Activated CD4-positive, alpha-beta T cell treated with anti-CD3 and anti-CD28 coated beads for 24 hours (primary cell): ENCODE results near the gene ZFP92.

ENCODE experiments used
- DNase-seq, 2 donors: peaks; one replicate each; pipeline ENCODE4 v3.0.0-alpha.2; 2020; ENCODE audit warnings: low read depth in 2 of 2

The ZFP92 gene

GRCh38 chrX:153455571-153455970 is 44.3 kb downstream of the ZFP92 start:
- DNase-seq, result no peak

- no peak for DNase-seq
These were observed 44.9 kb downstream of the ZFP92 start for GRCh38 chrX:153456161-153456560.

GRCh38 chrX:153456704-153457103 is 45.4 kb downstream of the ZFP92 start:
- DNase-seq, result no peak

- no peak for DNase-seq
These were observed 46.0 kb downstream of the ZFP92 start for GRCh38 chrX:153457136-153457825.

GRCh38 chrX:153457827-153458466 is 46.7 kb downstream of the ZFP92 start:
- DNase-seq, result no peak

- no peak for DNase-seq
These were observed 47.2 kb downstream of the ZFP92 start for GRCh38 chrX:153458476-153458875.

GRCh38 chrX:153459986-153460385 is 48.7 kb downstream of the ZFP92 start:
- DNase-seq, result no peak

- peak; percentile 13 to 25 for DNase-seq
These were observed 49.6 kb downstream of the ZFP92 start for GRCh38 chrX:153460826-153461225.
